Hepatocyte (in vitro differentiated cells): Measurements from ENCODE around the gene PIBF1. TPM values are rescaled to one million over a fixed set of nuclear protein-coding genes. Genes with fewer than 3 reads are reported as not detected.

Experiments
- DNase-seq: peaks from one replicate; pipeline ENCODE4 v3.0.0-alpha.2; 2016; ENCODE audit warnings: low spot score
- H2AFZ ChIP-seq: fragments of 200-600 bp; sonication (generic); 2 replicates; pipeline ENCODE4 v1.6.0; 2016; ENCODE audit warnings: antibody characterized with exemption, mild to moderate bottlenecking
- H3K27ac ChIP-seq: fragments of 200-600 bp; sonication (generic); 2 replicates; pipeline ENCODE4 v1.5.1; 2016; ENCODE audit warnings: mild to moderate bottlenecking
- H3K27me3 ChIP-seq: fragments of 200-600 bp; sonication (generic); 2 replicates; pipeline ENCODE4 v1.6.1; 2016
- H3K36me3 ChIP-seq: fragments of 200-600 bp; sonication (generic); replicated peaks from 2 replicates; pipeline ENCODE4 v1.5.1; 2016; ENCODE audit warnings: low read depth; ENCODE audit not compliant: insufficient read depth
- H3K4me1 ChIP-seq: fragments of 200-600 bp; sonication (generic); 2 replicates; pipeline ENCODE4 v1.5.1; 2016; ENCODE audit warnings: mild to moderate bottlenecking, moderate library complexity; ENCODE audit not compliant: insufficient read depth
- H3K4me2 ChIP-seq: fragments of 200-600 bp; sonication (generic); 2 replicates; pipeline ENCODE4 v1.6.0; 2016
- H3K4me3 ChIP-seq: fragments of 200-600 bp; sonication (generic); 2 replicates; pipeline ENCODE4 v1.5.1; 2016; ENCODE audit warnings: mild to moderate bottlenecking
- H3K79me2 ChIP-seq: fragments of 200-600 bp; sonication (generic); 2 replicates; pipeline ENCODE4 v1.6.0; 2017; ENCODE audit warnings: mild to moderate bottlenecking
- H3K9me2 ChIP-seq: fragments of 200-600 bp; sonication (generic); replicated peaks from 2 replicates; pipeline ENCODE4 v1.6.0; 2017; ENCODE audit warnings: mild to moderate bottlenecking; ENCODE audit not compliant: insufficient read depth
- H3K9me3 ChIP-seq: fragments of 200-600 bp; sonication (generic); 2 replicates; pipeline ENCODE4 v1.5.1; 2016; ENCODE audit warnings: low read depth, mild to moderate bottlenecking
- H4K20me1 ChIP-seq: fragments of 200-600 bp; sonication (generic); 2 replicates; pipeline ENCODE4 v1.6.0; 2016; ENCODE audit warnings: mild to moderate bottlenecking; ENCODE audit not compliant: insufficient read depth, poor library complexity, severe bottlenecking
- EZH2 ChIP-seq: fragments of 200-600 bp; sonication (generic); IDR thresholded peaks from 2 replicates; pipeline ENCODE4 v1.6.1; 2016; ENCODE audit warnings: antibody characterized with exemption, mild to moderate bottlenecking, borderline replicate concordance
- EZH2phosphoT487 ChIP-seq: fragments of 200-600 bp; sonication (generic); IDR thresholded peaks from one replicate; pipeline ENCODE4 v1.6.1; 2018; ENCODE audit warnings: antibody characterized with exemption, mild to moderate bottlenecking, low read depth, moderate library complexity; ENCODE audit not compliant: unreplicated experiment, severe bottlenecking
- WGBS: methylation state at CpG from one replicate; pipeline ENCODE4 v1.1.6; 2016; ENCODE audit warnings: low lambda C conversion rate; ENCODE audit errors: missing lambda C conversion rate; 5-methylcytosine and 5-hydroxymethylcytosine counted together
- polyA plus RNA-seq: library from polyadenylated mRNA; unstranded; fragments of >200 nt; fragmentation: Nextera tagmentation; extraction: Ambion mirVana; gene quantifications from 2 replicates; pipeline ENCODE4 v1.2.1, GENCODE V29; 2016
- small RNA-seq: library from RNA; depleted of rRNA; stranded (forward); fragments of <200 nt; gene quantifications from one replicate; pipeline ENCODE3, GENCODE V24; 2014
- total RNA-seq: library from RNA; depleted of rRNA; stranded (reverse); fragments of >200 nt; gene quantifications from 2 replicates; pipeline ENCODE4 v1.2.3, GENCODE V29; 2014
- TF ChIP-seq, protein P1 (sequence below): fragments of 200-600 bp; sonication (generic); IDR thresholded peaks from 2 replicates; pipeline ENCODE4 v1.5.1; 2016; ENCODE audit warnings: antibody characterized with exemption, mild to moderate bottlenecking; ENCODE audit not compliant: poor library complexity

Gene PIBF1
- total and polyA plus RNA-seq, 2 experiments from 2014 or later, result 13.1 to 24.5 TPM

DNA sequence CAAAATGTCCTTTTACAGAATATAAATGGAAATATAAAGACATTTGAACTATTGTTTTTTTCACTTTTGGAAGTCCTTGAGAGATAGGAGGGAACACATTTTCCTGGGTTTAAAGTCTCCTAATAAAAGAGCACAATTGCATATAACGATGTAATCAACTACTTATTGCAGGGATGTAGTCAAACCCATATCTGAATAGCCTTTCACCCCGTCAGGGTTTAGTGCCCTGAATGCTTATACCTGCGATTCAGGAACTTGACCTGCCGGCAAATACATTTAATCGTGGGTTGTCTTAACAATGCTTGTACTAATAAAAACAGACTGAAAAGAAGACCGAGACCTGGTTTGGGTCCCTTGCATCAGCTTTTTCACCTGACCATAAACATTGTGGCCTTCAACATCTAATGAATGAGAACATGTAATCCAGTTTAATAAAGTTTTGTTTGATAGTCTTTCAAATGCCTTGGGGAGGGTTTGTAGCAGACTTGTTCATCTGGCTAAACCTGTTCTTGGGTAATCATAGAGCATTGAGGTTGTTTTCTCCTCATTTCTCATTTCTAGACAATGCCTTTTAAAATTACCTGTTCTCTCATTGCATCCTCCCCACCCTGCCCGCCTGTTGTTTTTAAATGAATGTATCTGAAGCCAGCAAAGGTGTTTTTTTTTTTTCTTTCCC lies 283.9 kb downstream of the PIBF1 start:
- Histone ChIP-seq H2AFZ (no peak overlapping the region), H4K20me1 (peaks cover 6% of the 10 kb centered on the region), H3K36me3 (no peaks in the 10 kb centered on the region), H3K9me3 (no peaks in the 10 kb centered on the region), H3K79me2 (peaks cover 84% of the 10 kb centered on the region), H3K27me3 (no peaks in the 10 kb centered on the region), H3K27ac (peak overlapping the region; percentile 92), H3K4me2 (peak overlapping the region; percentile 74), H3K4me3 (peak overlapping the region; percentile 3), H3K4me1 (peaks cover 11% of the 10 kb centered on the region), H3K9me2 (no peaks in the 10 kb centered on the region)
- DNase-seq, result peak; percentile 59
- WGBS, result 48% methylated on average over 7 of the region's 7 CpGs
- TF ChIP-seq EZH2phosphoT487 (no peak), EZH2 (no peak)
- TF ChIP-seq, protein P1, sequence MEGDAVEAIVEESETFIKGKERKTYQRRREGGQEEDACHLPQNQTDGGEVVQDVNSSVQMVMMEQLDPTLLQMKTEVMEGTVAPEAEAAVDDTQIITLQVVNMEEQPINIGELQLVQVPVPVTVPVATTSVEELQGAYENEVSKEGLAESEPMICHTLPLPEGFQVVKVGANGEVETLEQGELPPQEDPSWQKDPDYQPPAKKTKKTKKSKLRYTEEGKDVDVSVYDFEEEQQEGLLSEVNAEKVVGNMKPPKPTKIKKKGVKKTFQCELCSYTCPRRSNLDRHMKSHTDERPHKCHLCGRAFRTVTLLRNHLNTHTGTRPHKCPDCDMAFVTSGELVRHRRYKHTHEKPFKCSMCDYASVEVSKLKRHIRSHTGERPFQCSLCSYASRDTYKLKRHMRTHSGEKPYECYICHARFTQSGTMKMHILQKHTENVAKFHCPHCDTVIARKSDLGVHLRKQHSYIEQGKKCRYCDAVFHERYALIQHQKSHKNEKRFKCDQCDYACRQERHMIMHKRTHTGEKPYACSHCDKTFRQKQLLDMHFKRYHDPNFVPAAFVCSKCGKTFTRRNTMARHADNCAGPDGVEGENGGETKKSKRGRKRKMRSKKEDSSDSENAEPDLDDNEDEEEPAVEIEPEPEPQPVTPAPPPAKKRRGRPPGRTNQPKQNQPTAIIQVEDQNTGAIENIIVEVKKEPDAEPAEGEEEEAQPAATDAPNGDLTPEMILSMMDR, result no peak

Small RNAs within 50 kb of the gene (small RNA-seq; reads per million reads assigned to genes)
- not detected for gene RNU6-79P

Other genes starting within 250 kb of the PIBF1 start
- gene MZT1, start 54.5 kb upstream of the PIBF1 start, total RNA-seq, result 14.8 and 15.5 TPM in 2 replicates
- 6.8 and 8.9 TPM in 2 replicates for gene MZT1, start 54.5 kb upstream of the PIBF1 start, polyA plus RNA-seq
- gene BORA, start 54.2 kb upstream of the PIBF1 start, total RNA-seq, result 3.8 and 7.1 TPM in 2 replicates
- 1.9 and 4.9 TPM in 2 replicates for gene BORA, start 54.2 kb upstream of the PIBF1 start, polyA plus RNA-seq
- gene DIS3, start 233 bp upstream of the PIBF1 start, total RNA-seq, result 36.6 and 37.0 TPM in 2 replicates
- gene DIS3, start 233 bp upstream of the PIBF1 start, polyA plus RNA-seq, result 11.7 and 12.2 TPM in 2 replicates